GM19328 (cell line): ENCODE data around the gene ADD2.

ENCODE experiments used
- ATAC-seq: cut with Tn5 transposase; IDR thresholded peaks from one replicate; pipeline ENCODE4 v1.9.1; 2021; ENCODE audit warnings: mild to moderate bottlenecking, moderate library complexity; ENCODE audit not compliant: unreplicated experiment

The ADD2 gene

GRCh38 chr2:70726947-70727725 is 40.9 kb downstream of the ADD2 start:
- no peak for ATAC-seq

- ATAC-seq = no peak
These were observed 42.5 kb downstream of the ADD2 start for GRCh38 chr2:70725505-70725904.

- ATAC-seq = no peak
These were observed 43.6 kb downstream of the ADD2 start for GRCh38 chr2:70724366-70724765.

GRCh38 chr2:70723286-70723885 is 44.6 kb downstream of the ADD2 start:
- no peak for ATAC-seq

- no peak for ATAC-seq
These were observed 47.9 kb downstream of the ADD2 start for GRCh38 chr2:70720124-70720523.

GRCh38 chr2:70719231-70719630 is 48.8 kb downstream of the ADD2 start:
- ATAC-seq = no peak

GRCh38 chr2:70718736-70719135 is 49.3 kb downstream of the ADD2 start:
- ATAC-seq = no peak

- no peak for ATAC-seq
These were observed 49.8 kb downstream of the ADD2 start for GRCh38 chr2:70718241-70718640.

GRCh38 chr2:70717431-70718038 is 50.5 kb downstream of the ADD2 start:
- ATAC-seq = no peak

GRCh38 chr2:70716951-70717350 is 51.0 kb downstream of the ADD2 start:
- ATAC-seq = no peak

GRCh38 chr2:70716131-70716743 is 51.8 kb downstream of the ADD2 start:
- no peak for ATAC-seq

GRCh38 chr2:70715071-70715985 is 52.7 kb downstream of the ADD2 start:
- no peak for ATAC-seq

- ATAC-seq = no peak
These were observed 53.7 kb downstream of the ADD2 start for GRCh38 chr2:70714141-70714905.

GRCh38 chr2:70712916-70713315 is 55.1 kb downstream of the ADD2 start:
- ATAC-seq = no peak

- no peak for ATAC-seq
These were observed 56.8 kb downstream of the ADD2 start for GRCh38 chr2:70711191-70711590.

- no peak for ATAC-seq
These were observed 57.8 kb downstream of the ADD2 start for GRCh38 chr2:70710038-70710690.

- ATAC-seq = no peak
These were observed 58.5 kb downstream of the ADD2 start for GRCh38 chr2:70709275-70710037.

- ATAC-seq = no peak
These were observed 59.4 kb downstream of the ADD2 start for GRCh38 chr2:70708376-70709199.
